Lung (tissue), 12 donors: ENCODE measurements around the gene NFYC. TPM values are rescaled to one million over a fixed set of nuclear protein-coding genes. Genes with fewer than 3 reads are reported as not detected.
A peak's percentile ranks its signal among the peaks of the same experiment; 100 is the strongest.

Source experiments
- ATAC-seq: fragments of 200-7000 bp; cut with Tn5 transposase; one replicate; pipeline ENCODE4 v1.9.1; 2020; ENCODE audit warnings: moderate number of reproducible peaks; ENCODE audit not compliant: insufficient read depth, low FRiP score
- DNase-seq, 3 donors: peaks; one replicate each; pipeline ENCODE4 v3.0.0-alpha.2; 2013 to 2017
- H3K27ac ChIP-seq, 2 donors: one replicate each; pipeline ENCODE4 v1.5.1; 2013; ENCODE audit warnings: mild to moderate bottlenecking in 2 of 2, moderate library complexity in 2 of 2, control low read depth in 1 of 2, inconsistent platforms in 1 of 2, low read depth in 1 of 2, low read length in 1 of 2
- H3K27me3 ChIP-seq, 3 donors: one replicate each; pipeline ENCODE4 v1.5.1; 2013; ENCODE audit warnings: low read length in 2 of 3; ENCODE audit not compliant: control insufficient read depth in 3 of 3, insufficient read depth in 3 of 3
- H3K36me3 ChIP-seq, 4 donors: one replicate each; pipeline ENCODE4 v1.5.1; 2013; ENCODE audit warnings: low read length in 4 of 4, mild to moderate bottlenecking in 1 of 4, moderate library complexity in 1 of 4; ENCODE audit not compliant: control insufficient read depth in 4 of 4, insufficient read depth in 4 of 4
- H3K4me1 ChIP-seq, 5 donors: one replicate each; pipeline ENCODE4 v1.5.1; 2013; ENCODE audit warnings: low read length in 5 of 5, mild to moderate bottlenecking in 2 of 5, moderate library complexity in 1 of 5; ENCODE audit not compliant: control insufficient read depth in 5 of 5, insufficient read depth in 5 of 5
- H3K4me3 ChIP-seq: one replicate; pipeline ENCODE4 v1.5.1; 2013; ENCODE audit warnings: mild to moderate bottlenecking, control low read depth, moderate library complexity
- H3K9ac ChIP-seq, 2 donors: one replicate each; pipeline ENCODE4 v1.5.1; 2013; ENCODE audit warnings: low read length in 2 of 2, control low read depth in 1 of 2; ENCODE audit not compliant: insufficient read depth in 1 of 2
- H3K9me3 ChIP-seq, 4 donors: one replicate each; pipeline ENCODE4 v1.5.1; 2013; ENCODE audit warnings: low read length in 3 of 4, mild to moderate bottlenecking in 1 of 4, moderate library complexity in 1 of 4; ENCODE audit not compliant: control insufficient read depth in 4 of 4, insufficient read depth in 3 of 4
- CTCF ChIP-seq: IDR thresholded peaks from 2 replicates; pipeline ENCODE4 v1.5.1; 2012; ENCODE audit warnings: mild to moderate bottlenecking; ENCODE audit errors: control extremely low read depth, extremely low read depth
- WGBS, 2 donors: extraction: QIAGEN DNeasy Blood & Tissue Kit; methylation state at CpG; one replicate each; pipeline ENCODE4 v1.1.7; 2013; 5-methylcytosine and 5-hydroxymethylcytosine counted together
- polyA plus RNA-seq, 2 donors: library from polyadenylated mRNA; stranded (reverse); fragments of 200-250 nt; gene quantifications; one replicate each; pipeline ENCODE4 v1.2.1, GENCODE V29; 2013
- total RNA-seq, 2 donors: library from RNA; depleted of rRNA in 1 of 2; stranded (reverse); fragments of >200 nt in 1 of 2; gene quantifications; one replicate each; pipeline ENCODE4 v1.2.1, GENCODE V29; 2014 to 2021
- donor health status: control.
- donor health status: control.
- donor health status: Bipolar disorder and iron deficiency.
- donor health status: healthy.
- donor health status: DM: yes; HTN: yes; CAD: no.

The NFYC gene
- total and polyA plus RNA-seq, 4 donors = 28.6 to 69.5 (median 50.3) TPM

- Histone ChIP-seq H3K27ac (no peak overlapping the region), H3K4me1 (peaks cover 0 to 20% (median 2%) of the 10 kb centered on the region in 5 donors), H3K27me3 (no peaks in the 10 kb centered on the region), H3K4me3 (no peak overlapping the region), H3K9ac (no peak overlapping the region), H3K9me3 (no peaks in the 10 kb centered on the region), H3K36me3 (peaks cover 15 to 32% (median 24%) of the 10 kb centered on the region in 4 donors)
- no peak for ATAC-seq
- no peak for DNase-seq
- no peak for TF ChIP-seq CTCF
- WGBS, 2 donors = 97% methylated on average over 2 of the region's 2 CpGs
Measured at GRCh38 chr1:40746344-40747090, 55.0 kb downstream of the NFYC start.

GRCh38 chr1:40748841-40749718 is 57.6 kb downstream of the NFYC start:
- peak overlapping the region in 1 of 2 donors; percentile 18 for H3K27ac ChIP-seq
- H3K27me3 ChIP-seq = no peaks in the 10 kb centered on the region
- H3K9me3 ChIP-seq = no peaks in the 10 kb centered on the region
- no peak overlapping the region for H3K9ac ChIP-seq
- no peak for ATAC-seq
- H3K36me3 ChIP-seq = peaks cover 16 to 38% (median 21%) of the 10 kb centered on the region in 4 donors
- WGBS, 2 donors = 94 to 95% methylated on average over 5 of the region's 5 CpGs
- H3K4me1 ChIP-seq = peaks cover 0 to 12% (median 0%) of the 10 kb centered on the region in 5 donors
- H3K4me3 ChIP-seq = no peak overlapping the region
- DNase-seq = no peak
- no peak for TF ChIP-seq CTCF

- peaks cover 0 to 5% (median 0%) of the 10 kb centered on the region in 5 donors for H3K4me1 ChIP-seq
- no peak overlapping the region for H3K4me3 ChIP-seq
- no peak for ATAC-seq
- H3K27ac ChIP-seq = peak overlapping the region in 1 of 2 donors; percentile 18
- H3K27me3 ChIP-seq = no peaks in the 10 kb centered on the region
- peaks cover 13 to 40% (median 26%) of the 10 kb centered on the region in 4 donors for H3K36me3 ChIP-seq
- DNase-seq = no peak
- TF ChIP-seq CTCF = no peak
- H3K9me3 ChIP-seq = no peaks in the 10 kb centered on the region
- H3K9ac ChIP-seq = no peak overlapping the region
- 79 to 93% methylated on average over 3 of the region's 3 CpGs for WGBS, 2 donors
Measured at GRCh38 chr1:40749817-40750216, 58.3 kb downstream of the NFYC start.
